Stimulated activated CD8-positive, alpha-beta memory T cell treated with anti-CD3 and anti-CD28 coated beads, Interleukin-4, amount 100 ng/mL, for 48 hours (primary cell): ENCODE results near the gene ATL2.
A peak's percentile ranks its signal among the peaks of the same experiment; 100 is the strongest.
"Not testable (repeated sequence)": the region's sequence is repeated elsewhere in the genome, so short reads cannot be mapped to it uniquely, and the experiment has no call there.

Experiments
- DNase-seq: peaks from one replicate; pipeline ENCODE4 v3.0.0-alpha.2; 2020

Gene ATL2

DNA sequence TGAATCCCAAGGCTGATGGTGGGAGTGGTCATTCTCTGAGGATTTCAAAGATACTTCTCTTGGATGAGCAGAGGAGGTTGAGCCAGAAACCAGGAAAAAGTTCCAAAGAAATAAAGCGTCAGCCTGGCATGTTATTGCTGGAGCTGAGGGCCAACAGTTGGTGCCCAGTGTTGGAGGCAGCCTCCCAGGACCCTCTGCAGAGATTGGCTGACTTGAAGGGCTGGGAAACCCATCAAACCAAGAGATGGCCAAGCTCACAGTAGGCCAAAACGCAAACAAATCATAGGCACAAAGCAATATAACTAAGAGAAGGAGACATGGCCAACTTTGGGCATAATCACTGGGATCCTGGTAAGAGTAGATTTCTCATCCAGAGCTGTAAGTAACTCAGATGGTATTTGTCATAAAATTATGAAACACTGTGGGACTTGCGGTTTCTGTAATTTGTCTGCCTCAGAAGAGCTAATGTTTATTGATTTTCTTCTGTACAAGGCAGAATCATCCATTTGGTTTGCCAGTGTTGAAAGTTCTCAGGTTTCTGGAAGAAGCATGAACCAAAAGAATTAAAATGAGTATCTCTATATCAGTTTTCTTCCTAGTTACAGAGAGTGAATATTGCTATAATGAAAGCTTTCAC, 108.3 kb downstream of the ATL2 start:
- DNase-seq, result no peak

DNA sequence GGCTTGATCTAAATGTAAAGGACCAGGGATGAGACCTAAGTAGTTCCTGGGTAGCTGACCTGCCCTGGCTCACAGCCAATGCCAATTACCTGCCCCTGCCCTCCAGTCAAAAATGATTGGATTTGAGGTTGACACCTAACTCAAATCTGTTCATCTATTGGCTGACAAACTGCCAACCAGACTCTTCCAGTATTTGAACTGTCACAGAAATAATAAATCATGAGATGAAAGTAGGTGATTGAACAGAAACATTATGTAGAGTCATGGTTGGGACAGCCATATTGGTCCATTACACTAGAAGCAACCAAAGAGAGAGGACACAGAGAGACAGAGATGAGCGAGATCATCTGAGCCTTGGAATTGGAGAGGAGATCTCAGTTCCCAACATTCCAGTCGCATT, 109.1 kb downstream of the ATL2 start:
- DNase-seq, result no peak

DNA sequence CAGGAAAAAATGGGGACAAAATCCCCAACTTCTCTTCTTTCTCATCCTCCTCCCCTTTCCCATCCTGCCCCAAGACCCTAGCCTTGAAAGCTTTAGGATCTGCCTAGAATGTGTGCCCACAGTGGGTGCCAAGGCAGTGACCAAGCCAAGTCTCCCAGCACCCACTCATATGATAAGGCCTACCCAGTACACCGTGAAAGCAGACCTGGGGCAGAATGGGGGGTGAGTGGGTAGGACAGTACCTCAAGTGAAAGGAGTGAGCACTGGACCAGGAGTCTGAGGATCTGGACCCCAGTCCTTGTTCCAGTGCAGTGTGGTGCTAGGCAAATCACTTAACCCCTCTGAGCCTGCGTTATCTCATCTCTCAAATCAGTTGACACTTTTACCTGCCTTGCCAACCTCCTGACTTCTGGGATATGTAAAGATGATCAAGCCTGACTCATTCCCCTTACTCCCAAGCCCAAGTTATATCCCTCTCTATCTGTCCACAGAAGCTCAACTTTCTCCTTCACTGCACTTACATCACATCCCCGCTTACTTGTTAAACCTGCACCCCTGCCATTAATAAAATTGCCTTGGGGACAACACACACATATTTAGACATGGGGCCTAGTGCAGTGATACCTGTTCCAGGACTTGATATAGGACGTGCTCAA, 109.7 kb downstream of the ATL2 start:
- no peak for DNase-seq

DNA sequence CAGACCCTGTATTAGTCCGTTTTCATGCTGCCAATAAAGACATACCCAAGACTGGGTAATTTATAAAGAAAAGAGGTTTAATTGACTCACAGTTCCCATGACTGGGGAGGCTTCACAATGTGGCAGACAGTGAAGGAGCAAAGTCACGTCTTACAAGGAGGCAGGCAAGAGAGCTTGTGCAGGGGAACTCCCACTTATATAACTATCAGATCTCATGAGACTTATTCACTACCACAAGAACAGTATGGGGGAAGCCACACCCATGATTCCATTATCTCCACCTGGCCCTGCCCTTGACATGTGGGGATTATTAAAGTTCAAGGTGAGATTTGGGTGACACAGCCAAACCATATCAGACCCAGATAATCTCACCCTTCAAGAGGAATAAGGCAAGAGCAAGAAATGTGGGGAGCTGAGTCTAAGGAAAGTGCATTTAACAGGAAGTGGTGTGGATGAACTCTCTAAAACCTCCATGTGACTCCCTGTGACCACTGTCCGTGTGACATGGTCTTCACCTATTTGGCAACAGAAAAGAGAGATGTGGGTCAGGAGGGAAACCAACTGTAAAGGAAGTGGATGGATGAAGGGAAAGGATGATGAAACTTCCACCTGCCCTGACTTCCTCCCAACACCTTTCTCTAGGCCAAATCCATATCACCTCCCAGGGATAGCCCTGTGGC, 110.6 kb downstream of the ATL2 start:
- DNase-seq, result no peak

DNA sequence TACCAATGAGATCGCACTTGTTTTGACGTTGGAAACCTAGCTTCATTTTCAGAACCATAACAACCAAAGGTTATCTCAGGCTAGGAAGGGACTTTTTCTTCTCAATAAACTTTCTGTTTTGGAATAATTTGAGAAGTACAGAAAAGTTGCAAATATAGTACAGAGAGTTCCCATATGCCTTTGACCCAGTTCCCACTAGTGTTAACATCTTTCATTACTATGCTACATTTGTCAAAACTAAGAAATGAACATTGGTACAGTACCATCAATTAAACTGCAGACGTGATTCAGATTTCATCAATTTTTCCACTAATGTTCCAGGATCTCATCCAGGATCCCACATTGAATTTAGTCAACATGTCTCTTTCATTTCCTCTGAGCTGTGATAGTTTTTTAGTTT, 111.6 kb downstream of the ATL2 start:
- no peak for DNase-seq

DNA sequence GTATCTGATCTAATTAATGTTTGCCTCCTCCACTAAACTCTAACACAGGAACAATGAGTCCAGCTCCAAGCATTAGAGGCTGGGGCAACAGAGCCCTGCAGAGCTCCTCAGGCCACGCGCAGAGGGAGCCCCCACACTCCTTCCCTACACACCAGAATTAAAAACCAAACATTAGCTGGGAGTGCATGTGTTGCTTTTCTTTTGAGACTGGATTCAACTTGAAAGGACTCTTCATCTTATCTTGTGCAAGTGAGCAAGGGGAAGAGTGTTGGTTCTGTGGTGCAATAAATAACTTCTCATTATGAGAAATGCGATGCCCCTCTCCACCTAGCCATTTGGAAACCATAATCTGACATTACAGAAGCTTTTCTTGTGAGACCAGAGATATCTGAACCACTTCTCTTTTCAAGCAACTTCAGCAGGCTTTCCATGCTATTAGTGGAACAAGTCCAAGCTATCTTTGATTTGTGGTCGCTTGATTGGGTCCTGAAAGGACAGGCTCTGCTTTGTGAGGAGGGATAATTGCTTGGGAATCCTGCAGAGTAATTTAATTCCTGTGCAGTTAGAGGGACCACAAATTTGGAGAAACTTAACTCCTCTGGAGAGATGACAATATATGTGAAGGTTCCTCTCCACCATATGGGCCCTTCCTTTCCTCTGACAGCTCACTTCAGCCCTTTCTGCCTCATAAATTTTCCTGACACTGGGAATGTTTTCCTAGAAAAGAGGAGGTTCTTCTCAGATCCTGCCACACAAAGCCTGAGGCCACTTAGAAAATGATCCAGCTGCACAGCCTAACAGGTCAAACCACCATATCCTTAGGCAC, 112.5 kb downstream of the ATL2 start:
- no peak for DNase-seq

DNA sequence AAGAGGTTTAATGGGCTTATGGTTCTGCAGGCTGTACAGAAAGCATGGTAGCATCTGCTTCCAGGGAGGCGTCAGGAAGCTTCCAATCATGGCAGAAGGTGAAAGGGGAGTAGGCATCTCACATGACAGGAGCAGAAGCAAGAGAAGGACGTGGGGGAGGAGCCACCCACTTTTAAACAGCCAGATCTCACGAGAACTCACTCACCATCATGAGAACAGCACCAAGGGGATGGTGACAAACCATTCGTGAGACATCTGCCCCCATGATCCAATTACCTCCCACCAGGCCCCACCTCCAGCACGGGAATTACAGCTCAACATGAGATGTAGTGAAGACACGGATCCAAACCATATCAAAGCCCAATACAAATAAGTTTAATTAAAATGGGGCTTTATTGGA, 113.8 kb downstream of the ATL2 start:
- no peak for DNase-seq

DNA sequence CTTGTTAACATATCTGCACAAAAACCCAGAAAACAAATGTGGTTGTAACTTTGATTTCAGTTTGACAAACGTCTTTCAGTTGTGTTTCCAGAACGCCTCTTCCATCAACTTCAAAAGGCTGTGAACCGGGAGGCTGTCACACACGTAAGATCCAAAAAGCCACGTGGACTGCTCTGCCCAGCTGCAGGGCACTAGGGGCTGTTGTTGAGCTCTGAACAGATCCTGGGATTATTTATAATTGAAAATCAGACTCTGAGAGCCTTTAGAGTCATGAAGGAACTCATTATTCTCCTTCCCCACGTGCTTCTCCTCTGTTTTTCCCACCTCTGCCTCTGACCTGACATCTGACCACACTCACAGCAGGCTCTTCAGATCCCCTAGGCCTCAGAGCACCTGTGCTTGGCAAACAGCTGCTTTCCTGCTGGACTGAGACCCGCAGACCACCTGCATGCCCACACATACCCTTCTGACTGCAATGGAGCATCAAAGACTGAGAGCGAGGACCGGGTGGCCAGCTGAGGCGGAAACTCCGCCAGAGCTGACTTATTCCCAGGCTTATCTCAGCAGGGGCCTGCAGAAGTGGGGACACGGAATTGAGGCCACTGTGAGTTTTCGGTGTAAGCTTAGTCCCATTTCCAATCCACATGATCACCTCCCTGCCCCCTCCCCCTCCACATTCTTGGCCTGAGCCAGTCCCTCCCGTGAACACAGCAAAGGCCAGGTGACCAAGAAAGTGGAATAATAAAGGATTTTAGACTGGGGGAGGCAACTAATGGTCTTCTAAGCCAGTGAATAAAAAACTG, 114.8 kb downstream of the ATL2 start:
- peak; percentile 39 for DNase-seq

DNA sequence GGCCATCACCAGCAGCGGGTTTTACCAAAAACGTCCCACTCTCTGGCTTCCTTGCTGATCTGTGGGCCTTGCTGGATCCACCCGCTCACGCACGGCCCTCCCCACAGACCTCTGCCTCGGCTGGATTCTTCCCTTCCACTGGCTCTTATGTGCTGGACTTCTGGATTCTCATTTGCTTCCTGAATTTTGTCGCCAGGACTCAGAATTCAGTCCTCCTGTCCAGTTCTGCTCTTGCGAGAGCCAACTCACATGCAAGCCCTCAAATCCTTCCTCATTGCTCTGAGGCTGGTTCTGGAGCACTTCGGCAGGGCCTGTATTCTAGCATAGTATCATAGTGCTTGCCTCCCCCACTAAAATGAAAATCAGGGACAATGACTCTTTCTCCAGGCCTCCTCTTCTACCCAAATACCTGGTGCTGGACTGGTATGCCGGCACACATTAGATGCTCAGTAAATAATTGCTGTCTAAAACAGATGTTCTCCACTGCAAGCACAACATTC, 115.5 kb downstream of the ATL2 start:
- no peak for DNase-seq

DNA sequence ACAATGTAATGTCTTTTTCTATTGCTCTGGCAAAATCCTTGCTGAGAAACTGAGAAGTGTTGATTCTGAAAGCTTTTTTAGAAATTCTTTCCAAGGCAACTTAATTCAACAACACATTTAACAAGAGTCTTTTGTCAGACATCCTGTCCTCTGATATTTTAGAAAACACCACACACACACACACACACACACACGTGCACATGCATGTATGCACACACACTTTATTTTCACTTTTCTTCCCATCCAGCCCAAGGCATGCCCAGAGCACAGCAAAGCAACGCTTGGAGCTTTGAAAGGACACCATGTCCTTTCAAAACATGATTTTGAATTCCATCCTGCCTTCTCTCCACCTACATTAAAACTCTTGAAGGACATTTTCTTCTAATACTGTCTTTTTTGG, 116.1 kb downstream of the ATL2 start:
- no peak for DNase-seq

DNA sequence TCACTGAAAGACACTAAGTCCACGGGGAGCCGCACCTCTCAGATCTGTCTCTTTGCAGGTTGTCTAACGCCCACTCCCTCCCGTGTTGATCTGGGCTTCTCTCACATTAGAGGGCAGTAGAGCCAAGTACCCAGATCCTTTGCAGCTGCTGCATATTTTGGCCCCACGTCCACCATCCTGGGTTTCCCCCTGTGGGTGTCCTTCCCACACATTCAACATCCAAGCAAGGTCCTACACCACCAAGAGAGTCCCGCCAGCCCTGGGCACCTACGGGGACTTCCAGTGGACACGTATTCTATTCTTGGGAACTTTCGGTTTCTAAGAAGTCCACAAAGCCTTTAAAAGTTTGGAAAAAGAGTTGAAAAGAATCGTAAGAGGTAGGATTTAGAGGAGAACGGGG, 116.6 kb downstream of the ATL2 start:
- peak; percentile 31 for DNase-seq

DNA sequence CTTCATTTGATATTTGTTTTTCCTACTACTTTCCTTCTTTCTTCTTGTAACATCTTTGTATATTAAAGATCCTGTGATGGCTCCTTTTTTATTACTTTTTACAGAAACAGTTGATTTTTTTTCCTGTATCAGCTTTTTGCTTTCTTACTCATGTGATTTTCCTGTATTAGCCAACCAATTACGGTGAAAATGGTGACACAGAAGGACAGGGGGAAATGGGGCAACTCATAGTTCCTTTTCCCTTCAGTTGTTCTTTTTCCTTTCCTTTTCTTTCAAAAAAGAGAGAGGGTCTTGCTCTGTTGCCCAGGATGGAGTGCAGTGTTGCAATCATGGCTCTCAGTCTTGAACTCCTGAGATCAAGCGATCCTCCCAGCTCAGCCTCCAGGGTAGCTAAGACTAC, 117.8 kb downstream of the ATL2 start:
- no peak for DNase-seq

DNA sequence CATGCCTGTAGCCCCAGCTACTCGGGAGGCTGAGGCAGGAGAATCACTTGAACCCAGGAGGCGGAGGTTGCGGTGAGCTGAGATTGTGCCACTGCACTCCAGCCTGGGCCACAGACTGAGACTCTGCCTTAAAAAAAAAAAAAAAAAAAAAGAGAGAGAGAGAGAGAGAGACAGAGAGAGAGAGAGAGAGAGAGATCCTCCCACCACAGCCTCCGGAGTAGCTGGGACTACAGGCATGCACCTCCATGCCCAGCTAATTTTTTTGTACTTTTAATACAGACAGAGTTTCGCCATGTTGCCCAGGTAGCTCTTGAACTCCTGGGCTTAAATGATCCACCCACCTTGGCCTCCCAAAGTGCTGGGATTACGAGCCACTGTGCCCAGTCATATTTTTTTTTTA, 119.4 kb downstream of the ATL2 start:
- not testable (repeated sequence) for DNase-seq

DNA sequence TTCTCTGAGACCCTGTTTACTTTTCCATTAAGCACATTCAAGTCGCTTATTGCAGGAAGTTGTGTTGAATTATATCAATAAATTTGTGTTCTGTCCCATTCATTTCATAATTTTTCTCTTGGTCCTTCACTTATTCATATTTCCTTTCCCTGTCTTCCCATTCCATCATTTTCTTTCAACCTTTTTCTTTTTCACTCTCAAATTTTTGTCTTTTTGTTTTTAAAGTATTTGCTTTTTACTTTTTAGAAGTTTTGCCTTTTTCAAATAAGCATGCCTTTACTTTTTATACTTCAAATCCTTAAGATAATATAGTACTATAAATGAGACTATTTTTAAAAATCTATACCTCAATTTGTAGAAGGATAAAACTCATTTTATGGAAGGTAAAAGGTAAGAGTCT, 120.5 kb downstream of the ATL2 start:
- no peak for DNase-seq

DNA sequence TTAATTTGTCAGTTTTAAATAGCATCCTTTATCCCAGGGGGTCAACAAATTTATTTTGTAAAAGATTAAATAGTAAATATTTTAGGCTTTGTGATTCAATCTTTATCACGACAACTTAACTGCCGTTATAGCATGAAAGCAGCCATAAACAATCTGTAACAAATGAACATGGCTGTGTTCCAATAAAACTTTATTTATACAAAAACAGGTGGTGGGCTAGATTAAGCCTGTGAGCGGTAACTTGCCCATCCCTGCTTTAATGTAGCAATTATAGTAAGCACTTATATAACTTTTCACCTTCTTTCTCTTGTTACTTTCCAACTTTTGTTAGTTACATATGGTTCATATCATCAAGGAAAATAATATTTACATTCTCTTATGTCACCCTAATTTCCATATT, 121.9 kb downstream of the ATL2 start:
- DNase-seq, result no peak

DNA sequence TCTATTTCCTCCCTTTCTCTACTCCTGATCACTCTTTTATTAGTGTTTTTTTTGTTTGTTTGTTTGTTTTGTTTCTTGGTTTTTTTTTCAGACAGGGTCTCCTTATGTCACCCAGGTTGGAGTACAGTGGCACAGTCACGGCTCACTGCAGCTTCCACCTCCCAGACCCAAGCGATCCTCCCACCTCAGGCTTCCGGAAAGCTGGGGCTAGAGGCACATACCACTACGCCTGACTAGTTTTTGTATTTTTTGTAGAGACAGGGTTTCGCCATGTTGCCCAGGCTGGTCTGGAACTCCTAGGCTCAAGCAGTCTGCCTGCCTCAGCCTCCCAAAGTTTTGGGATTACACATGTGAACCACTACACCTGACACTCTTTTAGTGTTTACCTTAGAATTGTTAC, 122.3 kb downstream of the ATL2 start:
- no peak for DNase-seq

DNA sequence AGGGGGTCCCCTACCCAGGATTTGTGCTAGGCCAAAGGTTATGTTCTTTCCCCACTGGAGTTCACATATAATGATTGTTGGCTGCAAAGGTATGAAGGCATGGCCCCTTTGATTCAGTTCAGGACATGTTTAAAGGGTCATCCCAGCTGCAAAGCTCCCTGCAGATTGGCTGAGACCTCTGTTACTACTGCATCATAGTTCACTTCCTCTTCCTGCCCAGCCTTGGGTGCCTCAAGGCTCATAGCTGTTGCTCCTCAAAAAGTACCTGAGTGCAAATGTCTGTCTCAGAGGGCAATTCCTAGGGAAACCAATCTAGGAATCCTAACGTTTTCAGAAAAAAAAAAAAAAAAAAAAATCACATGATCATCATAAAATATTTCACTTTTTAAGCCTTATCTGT, 125.1 kb downstream of the ATL2 start:
- DNase-seq, result no peak

DNA sequence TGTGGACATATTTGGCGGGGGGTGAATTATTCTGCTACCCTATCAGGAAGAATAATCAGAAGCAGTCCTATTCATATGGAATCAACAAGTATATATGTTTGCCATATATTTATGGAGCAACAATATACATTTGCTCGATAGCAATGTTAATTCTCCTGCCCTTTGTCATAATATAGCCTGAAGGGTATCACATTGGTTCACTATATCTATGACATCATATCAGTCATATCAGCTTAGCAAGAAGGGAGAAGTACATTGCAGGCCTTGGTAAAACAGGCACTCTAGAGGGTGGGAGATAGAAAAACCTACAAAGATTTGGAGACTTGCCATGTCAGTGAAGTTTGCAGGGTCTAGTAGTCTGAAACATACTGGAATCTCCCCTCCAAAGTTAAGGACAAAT, 128.4 kb downstream of the ATL2 start:
- DNase-seq, result no peak

DNA sequence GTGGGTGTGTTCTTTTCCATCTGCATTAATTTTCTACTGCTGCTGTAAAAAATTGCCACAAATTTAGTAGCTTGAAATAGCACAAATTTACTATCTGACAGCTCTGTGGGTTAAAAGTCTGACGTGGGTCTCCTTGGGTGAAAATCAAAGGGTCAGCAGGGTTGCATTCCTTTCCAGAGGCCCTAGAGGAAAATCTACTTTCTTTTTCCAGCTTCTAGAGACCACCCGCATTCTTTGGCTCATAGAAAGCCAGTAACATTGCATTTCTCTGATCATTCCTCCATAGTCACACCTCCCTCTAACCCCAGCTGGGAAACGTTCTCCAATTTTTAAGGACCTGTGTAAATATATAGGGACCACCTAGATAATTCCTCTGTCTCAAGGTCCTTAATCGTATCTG, 128.8 kb downstream of the ATL2 start:
- DNase-seq, result no peak

DNA sequence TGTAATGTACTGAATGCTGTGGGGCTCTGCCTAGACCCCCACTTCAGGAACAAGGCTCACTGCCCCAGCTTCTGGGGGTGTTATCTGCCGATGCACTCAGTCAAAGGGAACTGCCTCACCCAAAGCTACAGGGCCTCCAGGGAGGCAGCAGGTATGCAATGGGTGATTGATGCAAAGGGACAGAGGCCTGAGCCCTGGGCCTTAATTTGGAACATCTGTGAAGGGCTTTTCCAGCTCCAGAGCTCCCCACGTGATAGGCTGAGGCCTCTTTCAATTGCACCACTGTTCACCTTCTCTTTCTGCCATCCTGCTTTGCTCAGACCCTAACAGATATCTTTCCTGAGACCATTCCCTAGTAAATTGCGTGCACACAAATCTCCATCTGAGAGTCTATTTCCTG, 131.0 kb downstream of the ATL2 start:
- no peak for DNase-seq

DNA sequence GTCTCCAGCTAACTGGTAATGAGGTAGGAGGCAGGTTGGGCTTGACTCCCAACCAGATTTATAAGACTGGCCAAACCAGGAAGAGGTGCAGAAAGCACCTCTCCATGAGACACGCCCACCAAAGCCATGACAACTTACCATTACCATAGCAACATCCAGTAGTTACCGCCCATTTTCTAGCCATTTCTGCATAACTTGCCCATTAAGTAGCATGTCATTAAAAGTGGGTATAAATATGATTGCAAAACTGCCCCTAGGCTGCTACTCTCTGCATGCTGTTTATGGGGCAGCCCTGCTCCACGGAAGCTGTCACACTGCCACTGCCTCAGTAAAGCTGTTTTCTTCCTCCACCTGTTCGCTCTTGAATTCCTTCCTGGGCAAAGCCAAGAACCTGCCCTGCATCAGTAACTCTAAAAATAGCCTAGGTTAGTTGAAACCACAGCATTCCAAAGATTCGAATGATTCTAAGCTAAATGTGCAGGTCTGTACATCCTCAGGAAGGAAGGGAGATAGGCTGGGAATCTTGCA, 131.9 kb downstream of the ATL2 start:
- no peak for DNase-seq

DNA sequence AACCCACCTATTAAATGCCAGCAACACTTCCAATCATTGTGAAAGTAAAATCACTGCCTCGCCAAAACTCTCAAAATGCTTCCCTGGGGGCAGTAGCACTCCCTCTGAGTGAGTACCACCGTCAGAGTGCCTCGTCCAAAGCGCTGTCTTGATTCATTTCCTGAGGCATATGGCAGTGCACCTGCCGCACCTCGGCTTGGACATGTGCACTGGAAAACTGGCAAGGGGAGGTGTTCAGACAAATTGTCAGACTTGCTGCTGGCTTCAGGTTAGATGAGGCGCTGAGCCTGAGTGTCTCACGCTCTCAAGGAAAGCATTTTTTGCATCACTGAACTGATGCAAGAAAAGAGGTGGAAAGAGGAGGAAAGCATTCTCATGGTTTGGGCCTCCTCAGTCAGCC, 132.8 kb downstream of the ATL2 start:
- DNase-seq, result no peak
